ENCODE results near the gene FMO2.

The FMO2 gene

DNA sequence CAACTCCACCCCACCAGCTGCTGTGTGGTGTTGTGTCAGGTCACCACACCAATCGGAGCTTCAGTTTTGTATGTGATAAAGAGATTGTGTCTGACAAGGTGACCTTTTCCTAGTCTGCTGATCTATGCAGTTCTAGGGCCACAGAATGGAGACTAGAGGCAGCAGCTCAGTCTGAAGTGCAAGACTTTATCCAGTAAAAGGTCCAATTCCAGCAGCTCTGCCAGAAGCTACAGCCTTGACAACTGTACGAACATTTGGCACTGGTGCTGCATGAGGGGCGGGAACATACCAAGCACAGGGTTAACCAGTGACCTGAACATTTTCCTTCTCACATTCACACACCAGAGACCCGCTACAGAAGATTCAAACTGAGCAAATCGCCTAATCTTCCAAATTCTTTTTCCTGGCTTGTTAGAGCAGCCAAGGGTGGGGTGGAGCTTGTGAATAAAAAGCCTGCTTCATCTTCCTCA, 72.5 kb downstream of the FMO2 start:
- DNase-seq (ENCODE audit: low spot score) = no peak

DNA sequence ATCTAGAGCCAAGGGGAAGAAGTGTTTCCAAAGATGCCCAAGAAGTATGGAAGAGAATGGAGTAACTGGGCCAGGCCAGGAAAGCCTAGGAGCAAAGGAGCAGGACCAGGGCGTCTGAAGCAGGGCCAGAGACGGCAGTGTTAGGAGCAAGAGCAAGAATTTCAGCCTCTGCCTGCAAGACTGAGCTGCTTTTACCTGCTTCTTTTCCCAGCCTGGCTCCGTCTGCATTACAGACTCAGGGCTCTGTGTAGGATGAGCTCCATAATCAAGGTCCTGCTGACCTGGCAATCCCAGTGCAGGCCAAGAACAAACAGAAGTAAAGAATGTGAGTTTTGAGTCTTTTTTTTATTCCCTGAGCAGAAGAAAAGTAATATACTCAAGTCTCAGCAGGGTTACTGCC, 73.3 kb downstream of the FMO2 start:
- no peak for DNase-seq (ENCODE audit: low spot score)

DNA sequence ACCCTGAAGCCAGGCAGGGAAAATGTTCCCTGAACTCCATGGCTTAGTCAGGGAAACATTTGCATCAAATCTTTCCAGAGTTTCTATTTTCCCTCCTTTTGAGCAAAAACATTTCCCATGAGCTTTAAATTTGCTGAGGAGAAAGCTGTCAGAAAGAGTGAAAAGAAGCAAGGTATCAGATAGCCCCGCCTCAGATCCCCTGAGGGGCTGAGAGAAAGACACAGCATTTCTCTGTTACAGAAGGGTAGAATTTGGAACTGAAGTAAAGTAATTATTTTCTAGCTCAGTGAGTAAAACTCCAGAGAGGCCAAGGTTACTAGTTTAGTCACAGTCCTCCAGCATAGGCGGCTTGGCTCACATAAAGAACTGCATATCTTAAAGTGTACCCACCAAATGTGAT, 73.8 kb downstream of the FMO2 start:
- DNase-seq (ENCODE audit: low spot score) = no peak
